ENCODE measurements around the gene ST3GAL4. TPM values are rescaled to one million over a fixed set of nuclear protein-coding genes. Genes with fewer than 3 reads are reported as not detected.

ST3GAL4 gene
- total RNA-seq, 1 experiment from 2014 or later = 13.1 TPM

DNA sequence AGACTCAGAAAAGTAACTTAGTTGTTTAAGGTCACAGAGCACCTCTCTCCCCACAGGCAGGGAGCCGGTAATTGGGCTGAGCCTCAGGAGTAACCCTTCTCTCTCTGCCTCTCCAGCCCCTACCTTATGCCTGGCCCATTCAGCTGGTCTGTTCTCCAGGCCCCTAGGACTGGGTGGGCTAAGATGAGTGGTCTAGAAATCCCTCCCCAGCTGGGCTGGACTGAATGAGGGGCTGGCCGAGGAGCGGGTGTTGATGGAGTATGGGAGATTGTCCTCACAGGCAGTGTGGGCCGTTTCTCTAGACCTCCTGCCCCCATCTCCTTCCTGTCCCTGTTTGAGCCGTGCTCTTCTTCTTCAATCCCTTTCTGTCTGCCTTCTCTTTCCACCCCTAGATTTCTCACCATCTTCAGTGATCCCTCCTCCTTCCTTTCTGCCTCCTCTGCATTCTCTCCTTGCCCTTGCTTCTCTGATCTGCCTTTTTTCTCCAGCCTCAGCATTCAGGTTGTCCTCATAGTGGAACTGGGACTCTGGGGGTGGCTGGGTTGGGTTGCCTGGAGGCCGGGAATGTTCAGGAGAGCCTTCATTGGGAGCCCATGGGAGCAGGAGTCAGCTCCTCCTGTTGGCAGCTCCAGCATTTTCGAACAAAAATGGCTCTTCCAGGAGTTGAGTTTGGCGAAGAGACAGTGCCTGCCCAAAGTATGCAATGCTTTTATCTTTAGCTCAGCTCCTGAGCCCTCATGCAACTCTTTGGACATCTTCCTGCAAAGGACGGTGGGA, 7.6 kb downstream of the ST3GAL4 start:
- Histone ChIP-seq H3K9ac (ENCODE audit: low read length) (no peak overlapping the region), H3K4me1 (ENCODE audit: control insufficient read depth in 1 of 2, insufficient read depth in 2 of 2, low read length in 2 of 2) (peaks cover 5 to 18% of the 10 kb centered on the region in 2 experiments; a peak in 2 of 4 replicates), H3K79me2 (ENCODE audit: insufficient read depth, low read length) (no peaks in the 10 kb centered on the region), H3K9me2 (ENCODE audit: insufficient read depth) (no peaks in the 10 kb centered on the region), H3K9me3 (ENCODE audit: control insufficient read depth in 1 of 2, insufficient read depth in 1 of 2, low read depth in 1 of 2, low read length in 2 of 2) (no peaks in the 10 kb centered on the region), H3K27ac (ENCODE audit: low read depth, low read length) (no peak overlapping the region), H3K27me3 (ENCODE audit: insufficient read depth, low read length) (no peaks in the 10 kb centered on the region), H3K4me3 (replicated peaks in 1 of 2; ENCODE audit: low read depth in 1 of 2, low read length in 2 of 2) (no peak overlapping the region), H3K36me3 (ENCODE audit: control insufficient read depth in 1 of 2, insufficient read depth in 2 of 2, low read length in 2 of 2) (no peaks in the 10 kb centered on the region), H4K20me1 (ENCODE audit: insufficient read depth) (no peaks in the 10 kb centered on the region), H3K4me2 (ENCODE audit: low read length) (no peak overlapping the region), H2AFZ (ENCODE audit: low read depth, low read length, poor library complexity, severe bottlenecking) (no peak overlapping the region)
- CTCF ChIA-PET = no interaction called here
- no TSS peak for BruUV-seq (replicated peaks)
- no peak for DNase-seq (ENCODE audit: low read depth, low spot score)
- RAD21 ChIA-PET (ENCODE audit: low non-redundant PET in 1 of 2, low total read pairs in 2 of 2, uncharacterized antibody in 2 of 2, unreplicated experiment in 2 of 2) = no interaction called here
- intact Hi-C loops (cut with micrococcal nuclease) = no loop called here
- TF ChIP-seq YY1 (IDR thresholded peaks at IDR 0.05; ENCODE audit: extremely low read depth, insufficient replicate concordance, low read depth, low read length) (no peak), EZH2 (IDR thresholded peaks at IDR 0.05) (no peak), SRF (IDR thresholded peaks at IDR 0.05; ENCODE audit: low read depth) (no peak), ZNF274 (IDR thresholded peaks at IDR 0.05; ENCODE audit: low read depth, low read length) (no peak)
- POLR2A ChIA-PET = no interaction called here
- no peak for ATAC-seq

GRCh38 chr11:126363706-126364248, 8.3 kb downstream of the ST3GAL4 start:
- POLR2A ChIA-PET = no interaction called here
- BruUV-seq (replicated peaks) = no TSS peak
- no peaks in the 10 kb centered on the region for H3K79me2 ChIP-seq (ENCODE audit: insufficient read depth, low read length)
- TF ChIP-seq EZH2phosphoT487 (IDR thresholded peaks at IDR 0.05; ENCODE audit: borderline replicate concordance) (no peak), JUND (IDR thresholded peaks at IDR 0.05) (no peak), EZH2 (IDR thresholded peaks at IDR 0.05) (no peak), SP1 (IDR thresholded peaks at IDR 0.05; ENCODE audit: low read depth) (no peak), ATF3 (IDR thresholded peaks at IDR 0.05) (no peak), MAX (IDR thresholded peaks at IDR 0.05) (no peak), TCF7L2 (IDR thresholded peaks at IDR 0.05; ENCODE audit: borderline replicate concordance, extremely low read depth, insufficient read depth, insufficient read length) (no peak), ZNF274 (IDR thresholded peaks at IDR 0.05; ENCODE audit: low read depth, low read length) (no peak), SRF (IDR thresholded peaks at IDR 0.05; ENCODE audit: low read depth) (no peak), SIN3A (IDR thresholded peaks at IDR 0.05; ENCODE audit: low read depth) (no peak), ELF1 (IDR thresholded peaks at IDR 0.05; ENCODE audit: borderline replicate concordance, low read depth) (no peak), EGR1 (IDR thresholded peaks at IDR 0.05; ENCODE audit: low read depth) (no peak)
- TF ChIP-seq, protein P1, sequence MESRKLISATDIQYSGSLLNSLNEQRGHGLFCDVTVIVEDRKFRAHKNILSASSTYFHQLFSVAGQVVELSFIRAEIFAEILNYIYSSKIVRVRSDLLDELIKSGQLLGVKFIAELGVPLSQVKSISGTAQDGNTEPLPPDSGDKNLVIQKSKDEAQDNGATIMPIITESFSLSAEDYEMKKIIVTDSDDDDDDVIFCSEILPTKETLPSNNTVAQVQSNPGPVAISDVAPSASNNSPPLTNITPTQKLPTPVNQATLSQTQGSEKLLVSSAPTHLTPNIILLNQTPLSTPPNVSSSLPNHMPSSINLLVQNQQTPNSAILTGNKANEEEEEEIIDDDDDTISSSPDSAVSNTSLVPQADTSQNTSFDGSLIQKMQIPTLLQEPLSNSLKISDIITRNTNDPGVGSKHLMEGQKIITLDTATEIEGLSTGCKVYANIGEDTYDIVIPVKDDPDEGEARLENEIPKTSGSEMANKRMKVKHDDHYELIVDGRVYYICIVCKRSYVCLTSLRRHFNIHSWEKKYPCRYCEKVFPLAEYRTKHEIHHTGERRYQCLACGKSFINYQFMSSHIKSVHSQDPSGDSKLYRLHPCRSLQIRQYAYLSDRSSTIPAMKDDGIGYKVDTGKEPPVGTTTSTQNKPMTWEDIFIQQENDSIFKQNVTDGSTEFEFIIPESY (IDR thresholded peaks at IDR 0.05; ENCODE audit: extremely low read depth, insufficient replicate concordance, low read length) = no peak
- TF ChIP-seq, protein P2, sequence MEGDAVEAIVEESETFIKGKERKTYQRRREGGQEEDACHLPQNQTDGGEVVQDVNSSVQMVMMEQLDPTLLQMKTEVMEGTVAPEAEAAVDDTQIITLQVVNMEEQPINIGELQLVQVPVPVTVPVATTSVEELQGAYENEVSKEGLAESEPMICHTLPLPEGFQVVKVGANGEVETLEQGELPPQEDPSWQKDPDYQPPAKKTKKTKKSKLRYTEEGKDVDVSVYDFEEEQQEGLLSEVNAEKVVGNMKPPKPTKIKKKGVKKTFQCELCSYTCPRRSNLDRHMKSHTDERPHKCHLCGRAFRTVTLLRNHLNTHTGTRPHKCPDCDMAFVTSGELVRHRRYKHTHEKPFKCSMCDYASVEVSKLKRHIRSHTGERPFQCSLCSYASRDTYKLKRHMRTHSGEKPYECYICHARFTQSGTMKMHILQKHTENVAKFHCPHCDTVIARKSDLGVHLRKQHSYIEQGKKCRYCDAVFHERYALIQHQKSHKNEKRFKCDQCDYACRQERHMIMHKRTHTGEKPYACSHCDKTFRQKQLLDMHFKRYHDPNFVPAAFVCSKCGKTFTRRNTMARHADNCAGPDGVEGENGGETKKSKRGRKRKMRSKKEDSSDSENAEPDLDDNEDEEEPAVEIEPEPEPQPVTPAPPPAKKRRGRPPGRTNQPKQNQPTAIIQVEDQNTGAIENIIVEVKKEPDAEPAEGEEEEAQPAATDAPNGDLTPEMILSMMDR (IDR thresholded peaks at IDR 0.05 in 2 of 3, conservative IDR thresholded peaks at IDR 0.05 in 1 of 3; ENCODE audit: borderline replicate concordance in 1 of 3, insufficient read depth in 1 of 3, low read depth in 2 of 3, low read length in 2 of 3) = no peak

More at GRCh38 chr11:126363706-126364248, 8.3 kb downstream of the ST3GAL4 start:
- no peak overlapping the region for H3K9ac ChIP-seq (ENCODE audit: low read length)
- intact Hi-C loops (cut with micrococcal nuclease) = no loop called here
- DNase-seq (ENCODE audit: low read depth, low spot score) = no peak
- H4K20me1 ChIP-seq (ENCODE audit: insufficient read depth) = no peaks in the 10 kb centered on the region
- no peak overlapping the region for H3K4me2 ChIP-seq (ENCODE audit: low read length)
- H3K4me3 ChIP-seq (replicated peaks in 1 of 2; ENCODE audit: low read depth in 1 of 2, low read length in 2 of 2) = no peak overlapping the region
- H3K9me2 ChIP-seq (ENCODE audit: insufficient read depth) = no peaks in the 10 kb centered on the region
- H3K4me1 ChIP-seq (ENCODE audit: control insufficient read depth in 1 of 2, insufficient read depth in 2 of 2, low read length in 2 of 2) = peaks cover 5 to 22% of the 10 kb centered on the region in 2 experiments; a peak in 2 of 4 replicates
- no peaks in the 10 kb centered on the region for H3K36me3 ChIP-seq (ENCODE audit: control insufficient read depth in 1 of 2, insufficient read depth in 2 of 2, low read length in 2 of 2)
- H3K9me3 ChIP-seq (ENCODE audit: control insufficient read depth in 1 of 2, insufficient read depth in 1 of 2, low read depth in 1 of 2, low read length in 2 of 2) = no peaks in the 10 kb centered on the region
- H3K27ac ChIP-seq (ENCODE audit: low read depth, low read length) = no peak overlapping the region
- ChIA-PET CTCF (no interaction called here), RAD21 (ENCODE audit: low non-redundant PET in 1 of 2, low total read pairs in 2 of 2, uncharacterized antibody in 2 of 2, unreplicated experiment in 2 of 2) (no interaction called here)
- H2AFZ ChIP-seq (ENCODE audit: low read depth, low read length, poor library complexity, severe bottlenecking) = no peak overlapping the region
- no peaks in the 10 kb centered on the region for H3K27me3 ChIP-seq (ENCODE audit: insufficient read depth, low read length)
- ATAC-seq = no peak

Measured in HCT116 (cell line).